Bone marrow (tissue), 2 donors: Measurements from ENCODE around the gene OSGIN1.
"Not testable (repeated sequence)": the region's sequence is repeated elsewhere in the genome, so short reads cannot be mapped to it uniquely, and the experiment has no call there.

Experiments used
- DNase-seq, 2 donors: peaks; one replicate each; lab custom pipeline; 2025; lab: John Stamatoyannopoulos, UW

The OSGIN1 gene

GRCh38 chr16:83940630-83941378 lies 12.2 kb upstream of the OSGIN1 start:
- no peak for DNase-seq

DNA sequence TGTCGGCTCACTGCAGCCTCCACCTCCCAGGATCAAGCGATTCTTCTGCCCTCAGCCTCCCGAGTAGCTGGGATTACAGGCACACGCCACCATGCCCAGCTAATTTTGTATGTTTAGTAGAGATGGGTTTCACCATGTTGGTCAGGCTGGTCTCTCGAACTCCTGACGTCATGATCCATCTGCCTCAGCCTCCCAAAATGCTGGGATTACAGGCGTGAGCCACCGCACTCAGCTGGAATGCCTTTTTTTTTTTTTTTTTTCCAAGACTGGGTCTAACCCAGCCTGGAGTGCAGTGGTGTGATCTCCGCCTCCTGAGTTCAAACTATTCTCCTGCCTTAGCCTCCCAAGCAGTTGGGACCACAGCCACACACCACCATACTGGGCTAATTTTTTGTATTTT lies 11.5 kb upstream of the OSGIN1 start:
- not testable (repeated sequence) for DNase-seq

- no peak for DNase-seq
These were observed 11.0 kb upstream of the OSGIN1 start for GRCh38 chr16:83942074-83942473.

DNA sequence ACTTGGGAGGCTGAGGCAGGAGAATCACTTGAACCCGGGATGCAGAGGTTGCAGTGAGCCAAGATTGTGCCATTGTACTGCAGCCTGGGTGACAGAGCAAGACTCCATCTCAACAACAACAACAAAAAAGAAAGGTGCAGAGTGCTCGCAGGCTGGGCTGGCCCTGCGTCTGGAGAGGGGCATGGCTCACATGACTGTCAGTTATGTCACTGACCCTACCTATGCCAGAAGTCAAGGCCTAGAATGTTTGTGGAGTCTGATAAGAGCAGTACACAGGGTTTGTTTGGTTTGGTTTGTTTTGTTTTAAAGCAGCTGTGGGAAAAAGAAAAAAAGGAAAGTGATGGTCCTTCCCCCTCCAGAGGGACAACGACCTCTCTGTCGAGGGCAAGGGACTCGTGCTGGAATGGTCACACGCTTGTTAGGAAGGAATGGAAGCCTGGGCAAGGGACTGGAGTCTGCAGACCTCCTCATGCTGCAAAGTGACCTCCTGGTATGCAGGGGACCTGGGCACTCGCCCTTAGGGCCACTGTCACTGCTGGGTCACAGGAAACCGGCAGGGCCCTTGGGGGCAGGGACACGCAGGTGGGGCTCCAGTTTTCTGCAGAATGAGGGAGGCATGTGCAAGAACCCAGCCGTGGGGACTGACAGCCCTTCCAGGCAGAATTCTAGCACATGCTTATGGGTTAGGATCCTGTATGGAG lies 10.1 kb upstream of the OSGIN1 start:
- no peak for DNase-seq

GRCh38 chr16:83943516-83944050 lies 9.5 kb upstream of the OSGIN1 start:
- DNase-seq: no peak

GRCh38 chr16:83945587-83945986 lies 7.5 kb upstream of the OSGIN1 start:
- no peak for DNase-seq

DNA sequence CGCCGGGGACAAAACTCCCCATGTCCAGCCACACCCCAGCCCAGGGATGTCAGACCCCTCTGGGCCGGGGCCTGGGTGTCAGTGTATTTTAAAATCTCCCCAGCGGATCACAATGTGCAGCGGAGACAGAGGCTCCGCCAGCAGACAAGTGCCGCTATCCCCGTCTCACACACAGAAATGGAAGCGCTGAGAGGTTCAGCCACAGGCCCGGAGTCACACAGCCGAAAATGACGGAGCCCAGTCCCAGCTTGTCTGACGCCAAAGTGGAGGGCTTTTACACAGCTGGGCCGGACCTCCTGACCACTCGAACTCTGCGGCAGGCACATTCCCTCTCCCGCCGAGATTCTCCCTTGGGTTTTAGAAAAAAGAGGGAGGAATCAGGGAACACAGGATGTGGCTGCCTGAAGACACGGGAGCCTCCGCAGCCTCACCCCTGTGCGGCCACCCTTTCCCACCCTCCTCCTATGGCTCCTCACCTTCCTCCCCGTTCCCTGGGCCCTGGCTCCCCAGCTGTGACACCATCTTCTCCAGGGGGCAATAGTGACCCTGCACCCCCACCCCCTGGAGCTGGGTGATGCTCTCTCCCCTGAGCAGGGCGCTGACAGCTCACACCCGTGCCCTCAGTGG lies 6.8 kb upstream of the OSGIN1 start:
- no peak for DNase-seq

- no peak for DNase-seq
These were observed 6.1 kb upstream of the OSGIN1 start for GRCh38 chr16:83946781-83947566.

DNA sequence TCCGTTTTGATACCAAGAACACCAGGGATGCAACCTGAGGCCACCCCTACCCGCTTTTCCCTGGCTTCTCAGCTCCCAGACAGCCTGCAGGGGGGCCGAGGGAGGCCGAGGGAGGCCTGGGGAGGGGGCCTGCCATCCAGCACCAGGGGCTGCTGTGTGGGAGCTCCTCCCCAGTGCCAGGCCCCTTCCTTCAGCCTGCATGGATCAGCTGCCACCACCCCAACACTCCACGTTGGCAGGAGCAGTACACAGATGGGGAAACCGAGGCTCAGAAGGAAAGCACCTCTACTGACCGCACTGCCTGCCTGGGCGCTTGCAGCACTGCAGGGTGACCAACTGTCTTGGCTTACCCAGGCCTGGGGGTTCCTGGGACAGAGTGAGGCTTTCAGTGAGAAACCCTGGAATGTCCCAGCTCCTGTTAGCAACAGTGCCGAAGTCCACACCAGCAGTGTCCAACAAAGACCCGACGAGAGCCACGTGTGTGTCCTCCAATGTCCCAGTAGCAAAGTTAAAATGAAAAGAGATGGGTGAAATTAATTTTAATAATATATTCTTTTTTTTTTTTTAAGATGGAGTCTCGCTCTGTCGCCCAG lies 5.3 kb upstream of the OSGIN1 start:
- DNase-seq: no peak

DNA sequence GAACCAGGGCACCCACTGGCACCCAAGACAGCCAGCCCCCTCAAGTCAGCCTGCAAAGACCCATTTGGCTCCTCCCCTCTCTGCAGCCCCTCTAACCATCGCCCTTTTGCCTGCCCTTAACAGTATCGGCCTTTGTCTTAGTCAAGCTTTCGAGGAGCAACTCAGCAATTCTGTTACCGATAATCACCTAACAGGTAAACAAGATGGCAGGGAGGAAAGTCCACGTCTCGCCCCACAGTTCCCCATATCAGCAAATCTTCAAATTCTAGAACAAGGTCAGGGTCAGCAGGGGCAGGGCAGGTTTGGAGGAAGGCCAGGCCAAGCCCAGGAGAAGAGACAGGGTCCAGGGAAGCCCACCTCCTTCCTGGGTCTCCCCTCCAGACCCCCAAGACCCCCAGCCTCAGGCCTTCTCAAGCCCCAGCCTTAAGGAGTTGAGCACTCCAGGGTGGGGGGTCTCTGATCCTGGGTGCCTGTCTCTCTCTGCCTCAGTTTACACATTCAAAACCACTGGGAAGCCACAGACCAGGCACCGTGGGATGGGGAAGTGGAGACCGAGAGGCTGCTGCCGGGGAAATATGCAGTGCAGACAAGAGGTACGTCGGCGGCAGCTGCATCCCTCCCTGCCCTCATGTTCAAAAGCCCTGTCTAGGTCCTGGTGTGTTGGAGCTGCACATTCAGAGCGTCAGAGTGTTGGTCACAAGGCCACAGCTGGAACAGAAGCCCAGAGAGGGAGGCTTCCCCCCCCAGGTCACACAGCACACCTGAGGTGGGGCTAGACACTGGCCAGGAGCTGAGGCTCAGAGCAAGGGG lies 3.9 kb upstream of the OSGIN1 start:
- no peak for DNase-seq

DNA sequence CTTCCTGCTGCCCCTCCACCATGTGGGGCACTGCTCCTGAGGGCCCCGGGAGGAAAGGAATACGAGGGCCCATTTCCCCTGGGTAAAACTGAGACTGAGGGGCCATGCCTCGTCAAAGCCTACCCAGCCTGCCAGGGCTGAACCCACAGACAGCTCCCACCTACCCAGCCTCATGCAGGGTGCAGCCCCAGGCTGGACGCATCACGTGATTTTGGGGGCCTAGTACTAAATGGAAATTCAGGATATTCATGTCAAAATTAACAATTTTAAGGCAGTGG lies 3.4 kb upstream of the OSGIN1 start:
- no peak for DNase-seq

GRCh38 chr16:83950862-83951399 lies 2.1 kb upstream of the OSGIN1 start:
- not testable (repeated sequence) for DNase-seq

GRCh38 chr16:83951544-83951943 lies 1.5 kb upstream of the OSGIN1 start:
- DNase-seq: no peak

DNA sequence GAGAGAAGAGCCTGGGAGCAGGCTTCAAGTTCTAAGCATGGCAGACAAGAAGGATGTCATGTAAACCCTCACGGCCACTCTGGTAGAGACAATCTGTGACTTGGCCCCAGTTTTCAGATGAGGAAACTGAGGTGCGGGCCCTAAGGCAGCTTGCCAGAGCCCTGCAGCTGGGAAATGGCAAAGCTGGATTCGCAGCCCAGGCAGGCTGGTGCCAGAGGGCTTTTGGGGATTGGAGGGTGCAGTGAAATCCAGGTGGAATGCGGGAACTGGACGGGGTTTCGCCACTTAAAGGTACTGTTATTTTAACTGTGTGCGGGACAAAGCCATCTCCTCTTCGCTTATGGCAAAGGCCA lies 477 bp upstream of the OSGIN1 start:
- no peak for DNase-seq

DNA sequence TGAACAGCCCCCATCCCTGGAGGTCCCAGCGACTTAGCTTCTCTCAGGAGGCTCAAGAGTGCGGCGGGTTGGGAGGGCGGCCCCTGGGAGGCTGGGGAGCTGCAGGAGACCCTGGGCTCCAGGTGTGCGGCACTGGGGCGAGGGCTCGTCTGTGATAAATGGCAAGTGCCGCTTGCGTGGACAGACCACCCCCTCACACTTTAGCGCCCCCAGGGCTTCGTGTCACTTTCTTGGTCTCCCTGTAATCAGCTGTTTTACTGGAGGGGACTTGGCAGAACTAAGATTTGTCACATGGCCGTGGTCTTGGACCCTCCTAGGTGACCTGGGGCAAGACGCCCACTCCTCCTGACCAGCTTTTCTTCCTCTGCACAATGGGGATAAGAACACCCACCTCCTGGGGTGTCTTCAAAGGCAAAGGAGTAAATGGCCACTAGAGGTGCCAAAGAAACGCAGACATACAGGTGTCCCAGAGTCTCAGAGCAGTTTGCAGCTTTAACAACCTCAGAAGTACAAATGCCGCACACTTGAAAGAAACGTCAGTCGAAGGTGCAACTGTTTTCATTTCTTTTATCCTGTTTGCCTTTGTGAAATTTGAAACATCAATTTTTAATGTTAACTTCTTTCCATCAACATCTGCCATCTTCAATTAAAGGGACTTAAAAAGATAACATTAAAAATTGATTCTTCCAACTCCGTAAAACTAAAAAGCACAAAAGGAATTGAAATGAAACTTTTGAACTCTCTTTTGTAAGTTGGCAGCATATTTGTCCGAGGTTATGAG lies 946 bp downstream of the OSGIN1 start:
- no peak for DNase-seq

- DNase-seq: no peak
These were observed 1.6 kb downstream of the OSGIN1 start for GRCh38 chr16:83954577-83955016.

GRCh38 chr16:83955218-83956130 lies 2.4 kb downstream of the OSGIN1 start:
- no peak for DNase-seq

- DNase-seq: peak; percentile 18 to 29
These were observed 3.6 kb downstream of the OSGIN1 start for GRCh38 chr16:83956336-83957289.
